DMS153 treated with DMSO at 0.1 percent for 48 hours (cell line): ENCODE results near the gene LPCAT2.

Experiments
- DNase-seq: peaks from one replicate; lab custom pipeline; 2025; ENCODE audit not compliant: unreplicated experiment; lab: John Stamatoyannopoulos, UW

LPCAT2 gene

DNA sequence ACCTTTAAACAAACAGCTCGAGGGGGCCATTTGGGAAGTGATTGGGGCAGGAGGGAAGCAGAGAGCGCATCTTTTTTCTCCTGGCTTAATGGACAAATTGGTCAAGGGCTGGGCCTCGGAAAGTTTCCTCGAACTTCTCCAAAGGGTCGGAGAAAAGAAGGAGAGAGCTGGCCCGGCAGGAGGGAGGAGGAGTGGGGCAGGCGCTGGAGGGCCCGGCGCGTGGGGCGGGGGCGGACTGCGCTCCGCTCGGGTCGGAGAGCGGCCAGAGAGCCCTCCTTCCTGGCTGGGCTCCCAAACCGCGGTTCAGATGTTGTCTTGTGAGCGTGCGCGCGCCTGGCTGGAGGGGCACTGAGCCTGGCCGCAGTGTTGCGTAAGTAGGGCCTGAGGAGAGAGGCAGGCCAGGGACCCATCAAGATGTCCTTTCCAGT is 28.6 kb upstream of the LPCAT2 start:
- DNase-seq, result no peak

DNA sequence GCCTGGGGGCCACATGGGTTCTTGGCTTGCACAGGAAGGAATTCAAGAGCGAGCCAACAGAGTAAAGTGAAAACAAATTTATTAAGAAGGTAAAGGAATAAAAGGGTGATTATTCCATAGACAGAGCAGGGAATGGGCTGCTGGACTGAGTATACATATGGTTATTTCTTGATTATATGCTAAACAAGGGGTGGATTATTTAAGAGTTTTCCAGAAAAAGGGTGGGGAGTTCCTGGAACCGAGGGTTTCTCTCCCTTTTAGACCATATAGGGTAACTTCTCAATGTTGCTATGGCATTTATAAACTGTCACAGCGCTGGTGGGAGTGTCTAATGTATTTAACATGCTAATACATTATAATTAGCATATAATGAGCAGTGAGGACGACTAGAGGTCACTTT is 27.8 kb upstream of the LPCAT2 start:
- no peak for DNase-seq

DNA sequence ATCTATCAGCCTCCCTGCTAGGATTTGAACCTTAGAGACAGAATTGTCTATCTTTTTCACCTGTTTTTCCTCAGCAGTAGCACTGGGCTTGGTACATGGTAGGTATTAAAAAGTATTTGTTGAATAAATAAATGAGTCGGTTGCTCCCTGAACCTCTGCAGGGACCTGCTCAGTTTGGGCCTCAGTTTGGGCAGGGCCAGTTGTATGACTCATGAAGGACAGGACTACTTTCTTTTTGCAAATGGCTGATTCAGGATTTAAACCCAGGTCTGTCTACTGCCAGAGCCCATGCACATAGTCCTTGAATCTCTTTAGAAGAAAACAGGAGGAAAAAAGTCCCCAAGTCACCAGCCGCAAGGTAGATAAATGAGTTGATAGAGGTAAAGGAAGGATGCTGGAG is 26.8 kb upstream of the LPCAT2 start:
- DNase-seq, result no peak

DNA sequence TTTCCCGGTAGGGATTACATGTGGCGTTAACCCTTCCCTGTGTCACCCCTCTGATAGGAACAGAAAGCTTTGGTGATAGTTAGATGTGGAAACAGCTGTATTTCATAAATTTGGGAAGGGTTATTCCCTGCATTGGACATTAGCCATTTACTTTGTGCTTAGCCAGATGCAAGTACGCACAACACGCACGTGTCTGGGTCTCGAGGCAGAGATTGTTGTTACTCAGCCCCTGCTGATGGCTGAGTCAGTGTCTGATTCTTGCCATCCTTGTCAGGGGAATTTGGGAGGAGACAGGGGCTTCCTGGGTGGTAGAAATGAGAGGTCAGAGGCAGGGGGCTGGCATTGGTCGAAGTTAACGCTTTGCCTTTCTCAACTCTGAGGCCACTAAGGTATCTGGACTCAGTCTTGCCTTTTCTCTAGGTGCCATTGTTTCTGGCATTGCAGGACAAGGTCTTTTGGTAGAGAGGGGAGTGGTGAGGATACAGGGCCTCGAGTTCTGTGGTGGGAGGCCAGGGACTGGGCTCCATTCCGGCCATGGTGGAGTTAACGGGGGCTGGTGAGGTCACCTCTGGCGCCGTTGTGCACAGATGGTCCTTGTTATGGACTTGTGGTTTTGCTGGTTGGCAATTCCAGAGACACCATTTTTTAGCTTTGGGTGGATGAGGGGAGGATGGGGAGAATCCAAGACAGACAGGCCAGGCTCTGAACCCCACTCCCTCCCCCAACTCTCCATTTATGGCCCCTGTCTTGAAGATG is 21.6 kb upstream of the LPCAT2 start:
- no peak for DNase-seq

DNA sequence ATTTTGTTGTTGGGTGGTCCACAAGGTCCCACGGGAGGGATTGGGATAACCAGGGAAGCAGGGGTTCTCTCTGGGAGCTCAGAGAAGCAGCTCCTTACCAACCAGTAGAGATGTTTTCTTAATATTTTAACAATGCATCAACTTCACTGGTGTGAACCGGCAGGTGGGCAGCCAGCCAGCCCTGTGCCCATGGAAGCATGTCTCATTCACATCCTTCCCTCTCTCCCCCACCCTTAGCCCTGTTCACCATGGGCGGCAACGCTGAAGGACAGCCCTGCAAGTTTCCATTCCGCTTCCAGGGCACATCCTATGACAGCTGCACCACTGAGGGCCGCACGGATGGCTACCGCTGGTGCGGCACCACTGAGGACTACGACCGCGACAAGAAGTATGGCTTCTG is 20.6 kb upstream of the LPCAT2 start:
- DNase-seq, result no peak

DNA sequence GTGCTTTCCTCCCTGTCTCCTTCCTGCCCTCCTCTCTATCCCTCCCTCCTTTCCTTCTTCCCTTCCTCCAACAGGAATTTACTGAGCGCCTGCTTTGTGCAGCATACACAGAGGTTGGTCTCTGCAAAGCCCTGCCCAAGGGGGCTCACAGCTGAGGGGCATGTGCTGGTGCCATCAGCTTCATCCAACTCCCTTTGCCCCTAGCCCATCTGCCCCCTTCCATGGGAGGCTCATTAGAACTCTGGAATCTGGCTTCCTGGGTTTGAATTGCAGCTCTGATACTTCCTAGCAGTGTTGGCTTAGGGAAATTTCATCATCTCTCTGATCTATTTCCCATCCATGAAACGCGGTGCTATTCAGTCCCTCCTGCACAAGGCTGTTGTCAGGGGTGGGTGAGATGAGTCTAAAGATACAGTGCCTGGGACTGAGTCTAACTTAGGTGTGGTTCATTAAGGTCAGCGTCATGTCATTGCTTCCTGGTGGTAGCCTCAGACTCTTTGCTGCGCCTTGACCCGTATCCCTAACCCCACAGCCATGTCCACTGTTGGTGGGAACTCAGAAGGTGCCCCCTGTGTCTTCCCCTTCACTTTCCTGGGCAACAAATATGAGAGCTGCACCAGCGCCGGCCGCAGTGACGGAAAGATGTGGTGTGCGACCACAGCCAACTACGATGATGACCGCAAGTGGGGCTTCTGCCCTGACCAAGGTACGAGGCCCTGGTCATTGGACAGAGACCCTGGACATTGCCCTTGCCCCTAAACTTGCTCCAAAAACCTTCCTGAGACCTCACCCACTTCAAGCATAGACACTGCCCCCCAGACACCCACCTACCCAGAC is 19.5 kb upstream of the LPCAT2 start:
- no peak for DNase-seq

DNA sequence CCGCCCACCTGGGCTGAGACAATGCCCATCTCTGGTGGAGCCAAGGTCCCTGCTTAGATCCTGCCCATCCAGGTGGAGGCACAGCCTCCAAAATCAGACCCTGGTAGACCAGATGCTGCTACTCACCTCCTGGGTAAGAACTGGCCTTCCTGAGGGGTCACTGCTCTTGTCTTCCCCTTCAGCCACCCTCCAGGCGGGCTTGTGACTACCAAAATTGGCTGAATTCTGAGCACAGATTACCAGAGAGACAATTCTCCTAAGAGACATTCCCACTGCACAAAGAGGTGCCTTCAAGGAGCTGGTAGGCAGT is 19.0 kb upstream of the LPCAT2 start:
- DNase-seq, result no peak

DNA sequence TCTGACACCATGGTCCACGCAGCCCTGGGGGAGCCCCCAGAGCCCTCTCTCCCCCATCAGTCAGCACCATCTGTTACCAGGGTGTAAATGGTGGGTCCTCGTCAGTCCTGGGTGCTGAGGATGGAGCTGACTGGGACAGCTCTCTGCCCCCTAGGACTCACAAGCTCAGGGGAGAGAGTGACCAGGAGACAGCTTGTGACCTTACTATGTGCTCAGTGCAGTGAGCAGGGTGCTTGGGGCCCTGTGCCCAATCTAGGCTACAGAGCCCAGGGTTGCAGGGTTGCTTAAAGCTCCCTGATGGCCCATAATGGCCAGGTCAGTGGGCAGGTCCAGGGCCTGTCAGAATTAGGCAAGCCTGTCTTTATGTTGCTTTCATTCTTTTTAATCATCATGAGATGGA is 18.6 kb upstream of the LPCAT2 start:
- DNase-seq, result no peak

DNA sequence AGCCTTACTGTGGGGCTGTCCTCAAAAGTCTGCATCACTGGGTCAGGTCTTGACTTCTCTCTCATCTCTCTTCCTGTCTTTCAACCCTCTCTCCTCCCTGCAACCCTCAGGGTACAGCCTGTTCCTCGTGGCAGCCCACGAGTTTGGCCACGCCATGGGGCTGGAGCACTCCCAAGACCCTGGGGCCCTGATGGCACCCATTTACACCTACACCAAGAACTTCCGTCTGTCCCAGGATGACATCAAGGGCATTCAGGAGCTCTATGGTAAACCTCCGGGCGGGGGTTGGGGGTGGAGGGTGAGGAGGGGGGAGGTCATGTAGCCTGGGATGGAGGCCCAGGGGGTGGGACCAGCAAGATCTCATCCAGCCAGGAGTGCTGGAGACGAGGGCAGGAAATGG is 17.2 kb upstream of the LPCAT2 start:
- DNase-seq, result no peak

DNA sequence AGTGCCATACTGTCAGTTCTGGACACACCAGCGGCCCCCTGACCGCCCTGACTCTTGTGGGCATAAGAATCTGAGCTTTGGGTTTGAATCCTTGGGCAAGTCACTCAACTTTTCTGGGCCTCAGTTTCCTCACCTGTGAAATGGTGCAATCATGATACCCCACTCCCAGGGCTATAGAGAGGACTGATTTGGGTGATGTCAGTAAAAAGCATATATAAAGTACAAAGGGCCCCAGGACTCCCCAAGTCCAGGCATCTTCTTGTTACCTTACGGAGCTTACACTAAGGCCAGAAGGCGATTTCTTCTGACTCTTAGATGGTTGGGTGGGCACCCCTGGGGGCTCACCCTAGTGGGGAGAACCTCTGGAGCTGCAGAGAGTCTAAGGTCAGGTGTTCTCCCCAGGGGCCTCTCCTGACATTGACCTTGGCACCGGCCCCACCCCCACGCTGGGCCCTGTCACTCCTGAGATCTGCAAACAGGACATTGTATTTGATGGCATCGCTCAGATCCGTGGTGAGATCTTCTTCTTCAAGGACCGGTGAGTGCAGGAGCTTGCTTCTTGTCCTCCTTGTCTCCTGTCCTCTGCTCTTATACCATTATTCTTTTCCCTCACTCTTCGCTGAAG is 16.0 kb upstream of the LPCAT2 start:
- no peak for DNase-seq

DNA sequence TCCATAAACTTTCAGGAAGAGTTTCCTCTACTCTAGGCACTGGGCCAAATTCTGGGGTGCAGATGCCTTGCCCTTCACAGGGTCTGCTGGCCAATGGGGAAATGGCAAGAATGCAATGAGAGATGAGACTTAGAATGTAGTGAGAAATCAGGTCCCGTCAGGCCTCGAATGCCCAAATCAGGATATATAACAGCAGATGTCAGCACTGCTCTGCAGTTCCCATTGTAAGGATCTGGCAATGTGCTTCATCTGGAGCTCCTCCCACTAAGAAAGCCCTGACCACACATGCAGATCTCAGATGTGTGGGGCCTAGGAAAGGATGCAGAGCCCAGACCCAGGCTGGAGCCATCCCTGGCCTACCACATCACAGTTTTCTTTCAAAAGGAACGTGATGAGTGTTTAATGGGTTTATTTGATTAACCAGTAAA is 13.9 kb upstream of the LPCAT2 start:
- peak; percentile 36 for DNase-seq

DNA sequence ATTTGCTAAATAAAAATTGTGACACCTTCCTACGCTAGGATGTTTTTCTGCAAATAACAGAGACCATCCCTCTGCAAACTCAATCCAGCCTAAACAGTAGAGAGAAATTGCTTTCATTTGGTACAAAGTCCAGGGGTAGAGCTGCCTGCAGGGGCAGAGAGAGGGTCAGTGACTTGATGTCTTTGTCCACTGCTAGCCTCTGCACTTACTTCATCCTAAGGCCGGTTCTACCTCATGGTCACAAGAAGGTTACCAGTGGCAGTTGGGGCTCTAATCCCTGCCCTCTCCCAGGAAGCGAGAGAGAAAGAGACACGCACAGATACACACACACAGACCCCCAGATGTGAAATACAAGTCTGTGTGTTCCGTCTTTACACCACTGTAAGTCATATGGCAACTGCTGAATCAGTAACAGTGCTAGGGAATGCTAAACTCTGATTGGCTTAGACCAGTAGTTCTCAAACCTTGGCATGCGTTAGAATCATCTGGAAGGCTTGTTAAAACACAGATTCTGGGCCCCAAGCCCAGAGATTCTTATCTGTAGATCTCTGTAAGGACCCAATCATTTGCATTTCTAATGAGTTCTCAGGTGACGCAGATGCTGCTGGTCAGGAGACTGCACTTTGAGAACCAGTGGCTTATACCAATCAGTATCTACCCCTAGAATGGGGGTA is 13.1 kb upstream of the LPCAT2 start:
- DNase-seq, result peak; percentile 22

DNA sequence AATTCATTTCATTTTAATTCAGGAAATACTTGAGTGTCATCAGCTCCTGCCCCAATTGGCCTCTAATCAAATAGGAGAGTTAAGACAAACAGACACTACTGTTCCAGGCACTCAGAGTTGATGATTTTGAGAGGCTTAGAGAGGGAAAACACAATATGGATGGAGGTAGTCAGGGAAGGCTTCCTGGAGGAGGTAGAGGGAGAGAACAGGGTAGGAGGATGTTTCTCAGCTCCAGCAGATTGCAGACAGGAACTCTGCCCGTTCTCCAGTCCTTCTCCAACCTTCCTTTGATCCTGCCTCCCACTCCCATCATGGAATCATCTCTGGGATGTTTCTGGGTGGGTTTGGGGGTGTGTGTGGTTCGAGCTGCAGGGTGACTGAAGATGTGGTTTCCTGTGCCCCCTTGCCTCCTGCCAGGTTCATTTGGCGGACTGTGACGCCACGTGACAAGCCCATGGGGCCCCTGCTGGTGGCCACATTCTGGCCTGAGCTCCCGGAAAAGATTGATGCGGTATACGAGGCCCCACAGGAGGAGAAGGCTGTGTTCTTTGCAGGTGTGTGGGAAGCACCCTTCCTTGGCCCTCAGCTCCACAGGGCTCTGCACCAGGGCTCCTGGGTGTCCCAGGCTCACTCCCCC is 12.2 kb upstream of the LPCAT2 start:
- no peak for DNase-seq

DNA sequence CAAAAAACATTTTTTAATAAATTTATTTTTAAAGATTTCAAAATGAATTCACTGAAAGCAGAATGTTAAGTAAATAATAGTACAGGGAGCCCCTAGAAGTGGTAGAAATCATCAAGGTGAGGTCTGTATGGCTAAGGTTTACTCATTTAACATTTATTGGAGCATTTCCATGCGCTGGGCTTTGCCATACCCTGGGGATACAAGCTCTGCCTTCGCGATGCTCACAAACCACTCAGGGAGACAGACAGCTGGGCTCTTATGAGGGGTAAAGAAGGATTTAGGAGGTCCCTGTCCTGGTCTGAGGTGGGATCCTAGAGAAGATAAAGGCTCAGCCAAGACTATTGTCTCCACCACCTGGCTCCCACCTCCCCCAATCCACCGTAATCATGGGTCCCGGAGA is 11.3 kb upstream of the LPCAT2 start:
- DNase-seq, result no peak

DNA sequence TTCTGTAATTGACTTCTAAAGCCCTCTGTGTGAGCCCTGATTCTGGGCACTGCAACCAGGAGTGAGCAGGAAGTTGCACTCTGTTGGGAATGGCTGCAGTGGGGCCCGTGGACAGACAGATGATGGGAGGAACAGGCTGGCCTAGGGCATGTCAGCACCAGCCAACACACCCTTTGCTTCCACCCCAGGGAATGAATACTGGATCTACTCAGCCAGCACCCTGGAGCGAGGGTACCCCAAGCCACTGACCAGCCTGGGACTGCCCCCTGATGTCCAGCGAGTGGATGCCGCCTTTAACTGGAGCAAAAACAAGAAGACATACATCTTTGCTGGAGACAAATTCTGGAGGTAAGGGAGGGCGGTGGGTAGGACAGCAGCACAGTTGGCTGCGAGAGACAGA is 10.8 kb upstream of the LPCAT2 start:
- no peak for DNase-seq

DNA sequence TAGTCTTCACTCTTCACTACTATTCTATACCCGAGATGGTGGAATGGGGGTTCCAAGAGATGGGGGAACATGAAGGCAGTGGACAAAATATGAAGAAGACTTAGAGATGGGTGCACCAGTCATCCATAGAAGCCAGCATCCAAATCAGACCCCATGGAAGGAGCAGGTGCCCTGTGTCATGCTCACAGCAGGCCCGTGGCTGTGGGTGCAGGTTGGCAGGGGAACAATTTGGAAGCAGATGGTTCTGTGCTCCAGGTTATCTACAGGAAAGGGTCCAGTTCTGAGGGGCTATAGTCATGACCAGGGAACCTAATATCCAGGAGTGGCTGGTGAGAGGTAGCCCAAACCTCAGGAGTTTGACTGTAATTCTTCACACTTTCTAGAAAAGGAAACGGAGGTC is 9.6 kb upstream of the LPCAT2 start:
- DNase-seq, result no peak

DNA sequence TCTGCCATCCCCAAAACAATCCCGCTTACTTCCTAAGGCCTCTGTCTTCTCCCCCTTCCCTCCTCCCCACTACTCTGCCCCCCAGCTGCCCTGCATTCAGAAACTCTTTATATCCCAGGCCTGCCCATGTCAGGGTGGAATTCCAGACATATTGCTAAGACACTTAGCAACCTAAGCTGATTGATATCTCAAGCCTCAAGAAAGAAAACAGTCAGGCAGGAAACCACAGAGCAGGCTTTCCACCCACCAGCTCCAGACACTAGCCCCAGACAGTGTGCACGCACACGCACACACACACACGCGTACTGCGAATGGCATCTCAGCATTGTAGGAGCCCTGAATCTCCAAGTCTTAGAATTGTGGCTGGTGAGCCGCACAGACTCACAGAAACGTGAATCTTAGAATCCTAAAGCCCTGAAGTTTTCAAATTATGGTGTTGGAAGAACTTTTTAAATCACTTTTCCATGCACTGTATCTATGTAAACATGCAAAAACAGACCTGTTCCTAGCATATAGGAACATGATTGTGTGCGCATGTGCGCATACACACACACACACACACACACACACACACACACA is 8.8 kb upstream of the LPCAT2 start:
- DNase-seq, result no peak

DNA sequence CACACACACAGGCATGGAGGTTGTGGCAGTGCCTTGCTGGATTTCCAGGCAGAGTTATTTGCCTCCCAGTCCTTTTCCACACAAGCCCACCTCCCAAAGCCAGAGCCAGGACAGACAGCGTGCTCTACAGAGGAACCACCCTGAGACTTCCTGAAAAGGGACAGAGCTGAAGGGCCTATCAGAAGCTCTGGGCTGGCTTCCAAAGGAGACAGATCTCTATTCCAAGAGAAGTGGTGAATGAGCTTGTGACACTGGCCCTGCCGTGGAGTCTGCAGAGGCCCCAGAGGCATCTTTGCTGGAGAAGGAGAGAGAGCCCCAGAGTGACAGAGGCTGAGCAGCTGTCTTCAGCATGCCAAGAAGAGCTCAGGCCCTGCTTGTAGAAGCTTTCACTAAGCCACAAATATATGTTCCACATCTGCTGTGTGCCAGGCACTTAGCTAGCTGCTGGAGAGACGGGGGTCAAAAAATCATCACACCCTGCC is 8.3 kb upstream of the LPCAT2 start:
- DNase-seq, result no peak

DNA sequence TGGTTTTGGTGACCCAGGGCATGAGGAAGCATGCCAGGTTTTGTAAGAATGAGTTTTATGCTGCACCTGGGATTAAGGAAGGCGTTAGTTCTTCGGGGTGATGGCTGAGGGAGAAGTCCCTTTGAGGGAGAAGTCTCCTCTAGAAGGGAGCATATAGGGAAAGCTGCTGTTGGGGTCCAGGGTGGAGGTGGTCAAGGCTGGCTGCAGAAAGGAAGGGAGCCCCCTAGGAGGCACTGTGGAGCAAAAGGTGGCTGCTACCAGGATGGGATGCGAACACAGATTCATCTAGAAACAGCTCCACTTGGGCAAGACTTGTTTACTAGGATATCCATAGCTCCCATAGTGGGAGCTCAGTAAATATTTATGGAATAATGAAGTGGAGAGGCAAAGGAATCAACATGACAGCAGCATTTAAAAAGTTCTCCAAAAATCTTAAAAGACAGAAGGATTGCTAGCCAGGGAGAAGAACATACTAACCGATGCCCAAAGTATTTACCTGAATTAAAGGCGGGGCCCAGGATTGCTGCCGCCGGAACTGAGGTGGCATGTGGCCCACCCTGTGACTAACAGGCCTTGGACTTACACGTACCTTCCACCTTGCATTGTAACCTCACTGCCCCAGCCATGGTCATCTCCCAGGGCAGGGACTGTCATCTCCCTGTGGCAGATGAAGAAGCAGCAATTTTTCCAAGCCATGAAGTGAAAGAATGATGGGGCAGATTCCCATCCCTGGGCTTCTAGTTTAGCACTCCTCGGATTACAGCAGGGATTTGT is 7.1 kb upstream of the LPCAT2 start:
- no peak for DNase-seq

DNA sequence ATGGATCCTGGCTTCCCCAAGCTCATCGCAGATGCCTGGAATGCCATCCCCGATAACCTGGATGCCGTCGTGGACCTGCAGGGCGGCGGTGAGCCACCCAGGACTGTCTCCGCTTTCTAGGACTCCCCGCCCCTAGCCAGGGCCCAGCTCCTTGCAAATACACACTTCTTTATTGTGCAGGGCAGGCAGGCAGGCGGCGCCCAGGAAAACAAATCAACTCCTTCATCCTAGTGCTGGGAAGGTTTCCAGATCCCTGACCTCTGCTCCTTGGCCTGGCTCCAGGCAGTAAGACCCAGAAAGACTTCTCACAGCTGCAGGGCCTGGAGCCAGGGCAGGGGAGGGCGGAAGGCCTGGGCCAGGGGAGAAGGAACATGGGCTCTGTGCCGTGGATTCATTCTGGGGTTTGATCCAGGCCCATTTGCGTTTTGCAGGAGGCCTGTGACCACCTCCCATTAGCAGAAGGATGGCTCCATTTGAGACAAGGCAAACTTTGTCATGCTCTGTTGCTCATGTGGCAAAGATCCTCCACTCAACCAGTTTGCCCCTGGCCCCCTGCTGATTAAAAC is 6.0 kb upstream of the LPCAT2 start:
- peak; percentile 33 for DNase-seq
